Fibroblast of lung (primary cell): ENCODE measurements around the gene ARMC8.

Experiments used
- CTCF ChIP-seq, 2 donors: IDR thresholded peaks in 1 of 2; conservative IDR thresholded peaks in 1 of 2; 1 replicate in 1 of 2; 2 replicates in 1 of 2; pipeline ENCODE4 v1.5.1; 2011 to 2012; ENCODE audit warnings: low read length in 2 of 2, control low read depth in 1 of 2, inconsistent platforms in 1 of 2, low read depth in 1 of 2, mild to moderate bottlenecking in 1 of 2
- EZH2 ChIP-seq: IDR thresholded peaks from 2 replicates; pipeline ENCODE4 v1.5.1; 2012; ENCODE audit warnings: low read length, control low read depth, mild to moderate bottlenecking; ENCODE audit errors: missing control alignments

GRCh38 chr3:138197058-138197457 is 10.0 kb downstream of the ARMC8 start:
- TF ChIP-seq CTCF (conservative IDR thresholded peaks at IDR 0.05 in 1 of 2, IDR thresholded peaks at IDR 0.05 in 1 of 2; ENCODE audit: low read depth in 1 of 2, low read length in 2 of 2) (no peak), EZH2 (no peak)
